HG03571 (cell line): ENCODE data around the gene ACBD5.
"Not testable (repeated sequence)": the region's sequence is repeated elsewhere in the genome, so short reads cannot be mapped to it uniquely, and the experiment has no call there.

ENCODE experiments used
- ATAC-seq: cut with Tn5 transposase; IDR thresholded peaks from one replicate; pipeline ENCODE4 v1.9.1; 2021; ENCODE audit not compliant: unreplicated experiment

ACBD5 gene

GRCh38 chr10:27241010-27241651 lies 534 bp upstream of the ACBD5 start:
- peak; percentile 19 for ATAC-seq

GRCh38 chr10:27237531-27237930 lies 3.1 kb downstream of the ACBD5 start:
- not testable (repeated sequence) for ATAC-seq

- ATAC-seq: not testable (repeated sequence)
Measured at GRCh38 chr10:27236589-27237128, 3.9 kb downstream of the ACBD5 start.

- no peak for ATAC-seq
Measured at GRCh38 chr10:27235706-27236105, 4.9 kb downstream of the ACBD5 start.

GRCh38 chr10:27230022-27230421 lies 10.6 kb downstream of the ACBD5 start:
- ATAC-seq: no peak

GRCh38 chr10:27225642-27226257 lies 14.8 kb downstream of the ACBD5 start:
- ATAC-seq: no peak

GRCh38 chr10:27225011-27225590 lies 15.5 kb downstream of the ACBD5 start:
- no peak for ATAC-seq

GRCh38 chr10:27223964-27224363 lies 16.6 kb downstream of the ACBD5 start:
- ATAC-seq: no peak

- ATAC-seq: no peak
Measured at GRCh38 chr10:27207350-27207749, 33.2 kb downstream of the ACBD5 start.

GRCh38 chr10:27203806-27204205 lies 36.8 kb downstream of the ACBD5 start:
- no peak for ATAC-seq

- ATAC-seq: no peak
Measured at GRCh38 chr10:27197980-27198620, 42.5 kb downstream of the ACBD5 start.

GRCh38 chr10:27192284-27192683 lies 48.3 kb downstream of the ACBD5 start:
- ATAC-seq: no peak

- no peak for ATAC-seq
Measured at GRCh38 chr10:27190508-27190907, 50.1 kb downstream of the ACBD5 start.

GRCh38 chr10:27188897-27189296 lies 51.7 kb downstream of the ACBD5 start:
- no peak for ATAC-seq

- ATAC-seq: no peak
Measured at GRCh38 chr10:27188259-27188658, 52.3 kb downstream of the ACBD5 start.

GRCh38 chr10:27169849-27170248 lies 70.7 kb downstream of the ACBD5 start:
- ATAC-seq: no peak

- no peak for ATAC-seq
Measured at GRCh38 chr10:27158421-27158820, 82.2 kb downstream of the ACBD5 start.

- ATAC-seq: no peak
Measured at GRCh38 chr10:27157150-27157549, 83.4 kb downstream of the ACBD5 start.

GRCh38 chr10:27156566-27156965 lies 84.0 kb downstream of the ACBD5 start:
- ATAC-seq: not testable (repeated sequence)

GRCh38 chr10:27155066-27155754 lies 85.4 kb downstream of the ACBD5 start, which contains the start of gene MASTL:
TSS of gene MASTL (plus strand) at chr10:27155352. CDS start at chr10:27155427, 75 bp downstream.
- peak; percentile 86 for ATAC-seq

- peak; percentile 6 for ATAC-seq
Measured at GRCh38 chr10:27153845-27154193, 86.8 kb downstream of the ACBD5 start.
